ENCODE measurements around the gene TUBGCP6.

Gene TUBGCP6, protein sequence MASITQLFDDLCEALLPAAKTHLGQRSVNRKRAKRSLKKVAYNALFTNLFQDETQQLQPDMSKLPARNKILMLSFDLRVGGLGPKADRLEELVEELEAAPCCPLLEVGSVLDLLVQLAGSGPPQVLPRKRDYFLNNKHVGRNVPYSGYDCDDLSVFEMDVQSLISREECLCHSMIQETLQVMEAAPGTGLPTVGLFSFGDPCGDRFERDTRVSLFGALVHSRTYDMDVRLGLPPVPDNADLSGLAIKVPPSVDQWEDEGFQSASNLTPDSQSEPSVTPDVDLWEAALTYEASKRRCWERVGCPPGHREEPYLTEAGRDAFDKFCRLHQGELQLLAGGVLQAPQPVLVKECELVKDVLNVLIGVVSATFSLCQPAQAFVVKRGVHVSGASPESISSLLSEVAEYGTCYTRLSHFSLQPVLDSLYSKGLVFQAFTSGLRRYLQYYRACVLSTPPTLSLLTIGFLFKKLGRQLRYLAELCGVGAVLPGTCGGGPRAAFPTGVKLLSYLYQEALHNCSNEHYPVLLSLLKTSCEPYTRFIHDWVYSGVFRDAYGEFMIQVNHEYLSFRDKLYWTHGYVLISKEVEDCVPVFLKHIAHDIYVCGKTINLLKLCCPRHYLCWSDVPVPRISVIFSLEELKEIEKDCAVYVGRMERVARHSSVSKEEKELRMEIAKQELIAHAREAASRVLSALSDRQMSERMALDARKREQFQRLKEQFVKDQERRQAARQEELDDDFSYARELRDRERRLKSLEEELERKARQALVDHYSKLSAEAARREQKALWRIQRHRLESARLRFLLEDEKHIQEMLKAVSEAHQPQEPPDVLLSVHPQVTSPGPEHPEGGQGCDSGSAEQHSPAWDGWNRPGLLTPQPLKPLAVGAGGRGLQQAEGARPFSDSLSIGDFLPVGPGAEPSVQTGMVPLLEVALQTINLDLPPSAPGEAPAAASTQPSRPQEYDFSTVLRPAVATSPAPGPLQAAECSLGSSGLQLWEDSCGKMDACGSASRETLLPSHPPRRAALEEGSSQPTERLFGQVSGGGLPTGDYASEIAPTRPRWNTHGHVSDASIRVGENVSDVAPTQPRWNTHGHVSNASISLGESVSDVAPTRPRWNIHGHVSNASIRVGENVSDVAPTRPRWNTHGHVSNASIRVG (N-terminal part only)

DNA sequence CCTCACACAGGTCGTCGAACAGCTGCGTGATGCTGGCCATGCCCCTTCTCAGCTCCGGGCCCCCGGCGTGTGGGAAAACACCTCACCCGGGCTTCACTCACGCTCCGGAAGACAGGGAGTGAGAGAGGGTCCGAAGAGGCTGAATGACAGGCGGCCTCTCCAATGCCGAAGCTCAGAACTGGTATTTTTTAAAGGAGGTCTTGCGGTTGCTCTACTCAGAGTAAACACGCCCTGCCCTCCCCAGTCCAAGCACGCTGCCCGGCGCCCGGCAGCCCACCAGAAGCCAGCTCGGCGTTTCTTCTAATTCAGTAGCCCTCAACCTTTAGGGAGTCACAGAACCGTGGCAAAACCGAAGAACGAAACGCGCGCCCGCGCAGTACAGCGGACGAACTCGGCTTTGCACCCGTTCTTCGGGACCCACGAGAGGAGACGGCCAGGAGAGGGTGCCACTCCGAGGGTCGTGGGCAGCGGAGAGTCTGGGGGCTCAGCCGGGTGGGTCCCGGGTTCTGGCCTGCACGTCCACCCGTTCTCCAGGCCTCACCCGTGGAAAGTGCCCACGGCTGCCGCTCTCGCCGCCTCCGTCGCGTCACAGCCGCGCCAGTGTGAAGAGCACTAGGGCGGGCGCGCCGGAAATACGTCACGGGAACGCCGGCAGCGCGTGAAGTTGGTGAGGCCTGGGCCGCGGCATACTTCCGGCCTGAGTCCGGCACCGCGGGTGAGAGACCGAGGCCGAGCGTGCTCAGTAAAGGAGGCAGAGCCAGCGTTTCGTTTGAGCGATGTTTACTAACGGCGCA, at the start of gene TUBGCP6:
Gene TUBGCP6, minus strand, starts transcription at position 604 of the 794 bp plus-strand sequence. Its CDS starts 564 bp downstream, at position 40.
- Mint-ChIP-seq H3K4me1 (peaks cover 55% of the 10 kb centered on the region), H3K9me3 (no peaks in the 10 kb centered on the region), H3K27me3 (ENCODE audit: low read depth, poor library complexity) (peaks cover 4% of the 10 kb centered on the region), H3K36me3 (ENCODE audit: low read depth) (no peaks in the 10 kb centered on the region), H3K4me3 (peak within 1 kb of the TSS; percentile 96), H3K27ac (peak within 1 kb of the TSS; percentile 99)
- TF ChIP-seq, protein P1, sequence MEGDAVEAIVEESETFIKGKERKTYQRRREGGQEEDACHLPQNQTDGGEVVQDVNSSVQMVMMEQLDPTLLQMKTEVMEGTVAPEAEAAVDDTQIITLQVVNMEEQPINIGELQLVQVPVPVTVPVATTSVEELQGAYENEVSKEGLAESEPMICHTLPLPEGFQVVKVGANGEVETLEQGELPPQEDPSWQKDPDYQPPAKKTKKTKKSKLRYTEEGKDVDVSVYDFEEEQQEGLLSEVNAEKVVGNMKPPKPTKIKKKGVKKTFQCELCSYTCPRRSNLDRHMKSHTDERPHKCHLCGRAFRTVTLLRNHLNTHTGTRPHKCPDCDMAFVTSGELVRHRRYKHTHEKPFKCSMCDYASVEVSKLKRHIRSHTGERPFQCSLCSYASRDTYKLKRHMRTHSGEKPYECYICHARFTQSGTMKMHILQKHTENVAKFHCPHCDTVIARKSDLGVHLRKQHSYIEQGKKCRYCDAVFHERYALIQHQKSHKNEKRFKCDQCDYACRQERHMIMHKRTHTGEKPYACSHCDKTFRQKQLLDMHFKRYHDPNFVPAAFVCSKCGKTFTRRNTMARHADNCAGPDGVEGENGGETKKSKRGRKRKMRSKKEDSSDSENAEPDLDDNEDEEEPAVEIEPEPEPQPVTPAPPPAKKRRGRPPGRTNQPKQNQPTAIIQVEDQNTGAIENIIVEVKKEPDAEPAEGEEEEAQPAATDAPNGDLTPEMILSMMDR (IDR thresholded peaks at IDR 0.05): no peak
- peak; percentile 94 for DNase-seq

DNA sequence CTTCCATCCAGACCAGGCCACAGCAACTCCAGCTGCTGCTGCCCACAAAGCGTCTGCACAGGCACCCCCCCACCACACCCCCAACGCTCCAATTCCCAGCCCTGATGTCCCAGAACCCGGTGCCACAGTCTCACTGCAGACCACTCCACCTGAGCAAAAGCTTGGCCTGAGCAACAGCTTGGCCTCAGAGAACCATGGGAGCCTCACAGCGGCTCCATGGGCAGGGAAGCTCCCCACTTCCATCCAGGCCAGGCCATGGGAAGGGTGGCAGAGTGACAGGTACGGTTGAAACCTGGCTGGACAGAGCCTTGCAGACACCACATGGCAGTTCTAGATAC, 49.5 kb upstream of the TUBGCP6 start:
- Mint-ChIP-seq H3K27me3 (ENCODE audit: low read depth, poor library complexity) (peaks cover 9% of the 10 kb centered on the region), H3K9me3 (no peaks in the 10 kb centered on the region), H3K4me1 (peaks cover 36% of the 10 kb centered on the region), H3K36me3 (ENCODE audit: low read depth) (peaks cover 4% of the 10 kb centered on the region), H3K27ac (no peak overlapping the region), H3K4me3 (no peak overlapping the region)
- TF ChIP-seq, protein P1 (IDR thresholded peaks at IDR 0.05): no peak
- DNase-seq: no peak

DNA sequence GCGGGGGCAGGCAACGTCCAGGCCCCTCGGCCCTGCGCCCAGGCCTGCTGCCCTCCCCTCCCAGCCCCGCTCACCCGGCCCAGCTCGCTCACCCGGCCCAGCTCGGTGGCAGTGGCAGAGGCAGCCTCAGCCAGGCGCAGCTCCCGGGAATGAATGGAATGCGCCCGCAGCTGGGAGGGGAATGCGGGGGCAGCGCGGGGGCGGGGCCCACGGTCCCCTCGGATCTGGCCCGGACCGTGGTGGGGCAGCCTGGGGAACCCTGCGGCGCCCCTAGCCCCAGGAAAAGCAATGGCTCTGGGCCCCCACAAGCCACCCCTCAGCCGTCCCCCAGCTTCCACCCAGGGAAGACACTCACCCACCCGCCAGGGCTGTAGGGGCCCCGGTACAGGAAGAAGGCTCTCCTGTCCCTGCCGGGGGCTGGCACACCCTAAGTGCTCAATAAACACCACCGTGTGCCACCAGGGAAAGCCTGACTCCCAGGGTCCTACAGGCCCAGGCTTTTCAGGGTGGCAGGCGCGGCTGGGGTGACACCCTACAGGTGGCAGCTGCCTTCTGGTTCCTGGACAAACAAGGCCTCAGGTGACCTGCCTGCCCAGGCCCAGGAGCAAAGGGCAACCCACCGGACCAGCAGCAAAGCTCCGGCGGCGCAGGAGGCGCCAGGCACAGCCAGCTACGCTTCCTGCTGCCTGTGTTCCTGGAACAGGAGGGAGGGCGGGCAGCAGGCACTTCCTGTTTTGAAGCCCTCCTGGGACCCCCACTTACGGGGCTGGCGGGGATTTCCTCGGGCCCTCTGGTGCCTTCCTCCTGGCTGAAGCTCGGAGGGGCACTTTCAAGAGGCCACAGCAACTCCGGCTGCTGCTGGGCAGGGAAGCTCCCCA, 48.9 kb upstream of the TUBGCP6 start:
- Mint-ChIP-seq H3K27ac (no peak overlapping the region), H3K27me3 (ENCODE audit: low read depth, poor library complexity) (peaks cover 9% of the 10 kb centered on the region), H3K9me3 (no peaks in the 10 kb centered on the region), H3K4me1 (peaks cover 36% of the 10 kb centered on the region), H3K36me3 (ENCODE audit: low read depth) (peaks cover 4% of the 10 kb centered on the region), H3K4me3 (no peak overlapping the region)
- DNase-seq: peak; percentile 85
- TF ChIP-seq, protein P1 (IDR thresholded peaks at IDR 0.05): no peak

DNA sequence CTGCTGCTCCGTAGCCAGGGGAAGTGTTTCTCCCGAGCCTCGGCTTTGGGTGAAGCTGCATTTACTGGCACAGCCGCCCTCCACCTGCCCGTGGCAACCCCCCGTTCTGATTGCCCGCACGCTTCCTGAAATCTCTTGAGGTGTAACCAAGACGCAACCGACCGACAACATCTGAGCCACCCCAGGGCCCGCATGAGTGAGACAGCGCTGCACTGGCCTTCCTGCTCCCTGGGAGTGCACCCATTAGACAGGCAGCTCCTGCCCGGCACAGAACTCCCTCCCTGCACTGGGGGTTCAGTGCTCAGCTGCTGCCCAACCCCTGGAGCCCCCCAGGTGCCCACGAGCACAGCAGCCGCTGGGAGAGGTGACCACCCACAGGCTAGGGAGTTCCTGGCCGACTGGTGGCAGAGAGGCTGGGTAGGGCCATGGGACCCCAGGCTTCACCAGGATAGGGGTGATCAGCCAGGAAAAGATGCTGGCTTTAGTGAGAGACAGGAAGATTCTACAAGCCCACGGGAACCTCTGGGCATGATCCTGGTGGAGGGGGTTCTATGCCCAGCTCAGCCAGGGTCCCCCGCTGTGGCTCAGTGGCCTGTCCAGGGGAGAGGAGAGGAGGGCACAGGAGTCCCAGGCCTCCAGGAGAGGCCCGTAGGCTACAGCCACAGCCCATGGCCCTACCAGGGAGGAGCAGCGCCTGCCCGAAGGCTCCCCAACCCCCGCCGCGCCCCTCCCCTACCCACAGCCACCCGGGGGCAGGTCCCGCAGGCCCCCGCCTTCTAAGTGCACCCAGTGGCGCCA, 48.0 kb upstream of the TUBGCP6 start:
- Mint-ChIP-seq H3K9me3 (no peaks in the 10 kb centered on the region), H3K4me1 (peaks cover 31% of the 10 kb centered on the region), H3K4me3 (no peak overlapping the region), H3K27me3 (ENCODE audit: low read depth, poor library complexity) (peaks cover 7% of the 10 kb centered on the region), H3K27ac (no peak overlapping the region), H3K36me3 (ENCODE audit: low read depth) (peaks cover 4% of the 10 kb centered on the region)
- DNase-seq: no peak
- TF ChIP-seq, protein P1 (IDR thresholded peaks at IDR 0.05): no peak

Measured in nephron progenitor cell (in vitro differentiated cells).